ENCODE data around the gene IGFBP4. TPM values are rescaled to one million over a fixed set of nuclear protein-coding genes. Genes with fewer than 3 reads are reported as not detected.

The IGFBP4 gene
- total RNA-seq, 1 donor from 2014 or later: 505 TPM

DNA sequence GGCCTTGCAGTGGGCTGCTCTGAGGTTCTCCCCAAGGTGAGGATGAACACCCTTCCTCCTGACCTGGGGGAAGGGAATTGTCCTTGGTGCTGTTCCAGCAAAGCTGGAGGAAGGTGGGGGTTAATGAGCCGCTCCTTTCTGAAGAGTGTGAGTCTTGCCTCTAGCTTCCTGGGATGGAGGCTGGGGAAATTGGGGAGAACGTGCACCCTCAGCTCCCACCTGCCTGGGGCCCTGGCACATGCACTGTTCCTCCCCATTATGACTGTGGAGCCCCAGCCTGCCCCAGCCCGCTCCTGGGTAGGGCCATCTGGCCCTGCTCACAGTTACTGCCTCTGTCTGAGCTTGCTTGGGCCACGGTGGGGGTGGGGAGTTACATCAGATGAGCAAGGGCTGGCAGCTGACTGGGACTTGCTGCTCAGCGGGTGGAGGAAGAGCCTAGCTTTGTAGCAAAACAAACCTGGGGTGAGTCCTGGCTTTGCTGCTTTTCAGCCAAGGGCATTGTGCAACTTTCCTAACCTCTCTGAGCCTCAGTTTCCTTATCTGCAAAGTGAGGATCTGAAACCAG is 47.1 kb downstream of the IGFBP4 start:
- DNase-seq (ENCODE audit: low spot score): peak; percentile 93

- DNase-seq (ENCODE audit: low spot score): no peak
Observed at GRCh38 chr17:40490982-40491381, 47.7 kb downstream of the IGFBP4 start.

- peak; percentile 69 for DNase-seq (ENCODE audit: low spot score)
Observed at GRCh38 chr17:40491486-40491885, 48.2 kb downstream of the IGFBP4 start.

DNA sequence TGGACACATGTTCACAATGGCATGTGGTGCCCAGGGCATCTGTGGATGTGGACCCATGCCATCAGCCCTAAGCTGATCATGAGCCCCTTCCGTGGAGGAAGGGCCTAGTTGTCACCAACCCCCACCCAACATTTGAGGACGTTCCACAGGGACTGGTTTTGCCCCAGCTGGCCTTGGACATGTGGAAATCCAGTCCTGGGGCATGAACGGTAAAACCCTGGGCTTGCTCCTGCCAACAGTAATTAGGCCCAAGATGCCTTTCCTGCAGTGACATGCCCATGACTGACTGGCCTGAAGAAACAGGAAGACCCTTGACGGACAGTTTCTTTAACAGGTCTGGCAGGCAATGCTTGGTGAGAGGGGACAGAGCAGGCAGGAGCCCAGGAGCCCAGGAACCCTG is 50.4 kb downstream of the IGFBP4 start:
- peak; percentile 74 for DNase-seq (ENCODE audit: low spot score)

GRCh38 chr17:40495140-40495539 is 51.9 kb downstream of the IGFBP4 start:
- DNase-seq (ENCODE audit: low spot score): no peak

GRCh38 chr17:40496170-40496569 is 52.9 kb downstream of the IGFBP4 start:
- DNase-seq (ENCODE audit: low spot score): no peak

DNA sequence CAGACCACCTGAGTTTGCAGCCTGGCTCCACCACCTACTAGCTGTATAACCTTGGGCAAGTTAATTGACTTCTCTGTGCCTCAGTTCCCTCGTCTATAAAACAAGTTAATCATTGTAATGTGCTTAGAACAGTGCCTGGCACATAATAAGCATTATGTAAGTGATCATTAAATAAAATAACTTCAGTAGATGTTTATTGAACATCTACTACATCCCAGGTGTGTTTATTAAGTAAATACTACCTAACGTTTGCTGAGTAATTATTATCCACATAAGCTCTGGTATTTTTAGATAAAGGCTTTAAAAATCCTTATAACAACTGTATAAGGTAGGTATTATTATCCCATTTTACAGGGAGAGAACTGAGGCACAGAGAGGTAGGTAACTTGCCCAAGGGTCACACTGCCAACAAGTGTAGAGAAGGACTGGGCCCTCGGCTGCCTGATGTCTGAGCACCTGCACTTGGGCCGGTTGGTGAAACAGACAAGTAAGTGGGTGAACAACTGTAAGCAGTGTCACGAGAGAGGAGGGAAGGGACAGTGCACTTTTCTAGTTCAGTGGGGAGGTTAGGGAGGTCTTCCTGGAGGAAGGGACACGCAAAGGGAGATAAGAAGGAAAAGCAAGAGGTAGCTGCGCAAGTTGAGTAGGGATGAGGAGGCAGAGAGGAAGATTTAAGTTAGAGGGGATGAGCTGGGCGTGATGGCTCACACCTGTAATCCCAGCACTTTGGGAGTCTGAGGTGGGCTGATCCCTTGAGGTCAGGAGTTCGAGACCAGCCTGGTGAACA is 53.6 kb downstream of the IGFBP4 start:
- no peak for DNase-seq (ENCODE audit: low spot score)

DNA sequence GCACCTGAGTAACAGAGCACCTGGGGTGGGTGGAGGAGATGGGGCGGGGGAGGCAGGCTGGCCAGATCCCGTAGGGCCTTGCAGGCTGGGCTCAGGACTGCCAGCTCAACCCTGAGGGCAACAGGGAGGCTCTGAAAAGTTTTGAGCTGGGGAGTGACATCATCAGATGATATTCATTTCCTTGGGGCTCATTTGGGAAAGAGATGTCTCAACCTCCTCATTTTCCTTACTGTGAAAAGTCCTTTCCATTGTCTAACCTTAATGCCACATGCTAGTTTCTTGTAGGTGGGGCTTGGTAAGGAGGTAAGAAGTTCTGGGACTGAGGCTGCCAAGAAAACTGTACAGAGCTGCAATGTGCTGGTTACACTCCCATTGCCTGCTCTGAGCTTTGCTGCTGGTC is 54.4 kb downstream of the IGFBP4 start:
- no peak for DNase-seq (ENCODE audit: low spot score)

DNA sequence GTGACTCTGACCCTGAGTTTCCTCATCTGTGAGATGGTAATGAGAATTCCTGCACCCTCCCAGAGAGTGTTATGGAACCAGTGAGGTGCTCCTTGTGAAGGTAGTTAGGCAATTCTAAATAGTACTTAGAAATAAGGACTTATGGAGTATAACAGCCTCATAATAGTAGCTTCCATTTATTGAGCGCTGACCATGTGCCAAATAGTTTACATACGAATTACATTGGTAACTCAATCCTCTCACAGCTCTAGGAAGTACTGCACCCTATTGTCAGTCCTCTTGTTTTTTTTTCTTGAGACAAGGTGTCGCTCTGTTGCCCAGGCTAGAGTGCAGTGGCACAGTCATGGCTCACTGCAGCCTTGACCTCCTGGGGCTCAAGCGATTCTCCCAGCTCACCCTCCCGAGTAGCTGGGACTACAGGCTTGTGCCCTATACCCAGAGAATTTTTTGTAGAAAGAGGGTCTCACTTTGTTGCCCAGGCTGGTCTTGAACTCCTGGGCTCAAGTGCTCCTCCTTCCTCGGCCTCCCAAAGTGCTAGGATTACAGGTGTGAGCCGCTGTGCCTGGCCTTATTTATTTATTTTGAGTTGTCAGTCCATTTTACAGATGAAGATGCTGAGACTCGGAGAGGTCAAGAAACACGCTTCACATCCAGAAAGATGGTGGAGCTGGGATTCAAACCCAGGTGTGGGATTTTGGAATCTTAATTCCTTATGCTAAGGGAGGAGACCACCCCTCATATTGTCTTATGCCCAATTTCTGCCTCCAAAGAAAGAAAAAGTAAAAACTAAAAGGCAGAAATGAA is 55.2 kb downstream of the IGFBP4 start:
- DNase-seq (ENCODE audit: low spot score): no peak

DNA sequence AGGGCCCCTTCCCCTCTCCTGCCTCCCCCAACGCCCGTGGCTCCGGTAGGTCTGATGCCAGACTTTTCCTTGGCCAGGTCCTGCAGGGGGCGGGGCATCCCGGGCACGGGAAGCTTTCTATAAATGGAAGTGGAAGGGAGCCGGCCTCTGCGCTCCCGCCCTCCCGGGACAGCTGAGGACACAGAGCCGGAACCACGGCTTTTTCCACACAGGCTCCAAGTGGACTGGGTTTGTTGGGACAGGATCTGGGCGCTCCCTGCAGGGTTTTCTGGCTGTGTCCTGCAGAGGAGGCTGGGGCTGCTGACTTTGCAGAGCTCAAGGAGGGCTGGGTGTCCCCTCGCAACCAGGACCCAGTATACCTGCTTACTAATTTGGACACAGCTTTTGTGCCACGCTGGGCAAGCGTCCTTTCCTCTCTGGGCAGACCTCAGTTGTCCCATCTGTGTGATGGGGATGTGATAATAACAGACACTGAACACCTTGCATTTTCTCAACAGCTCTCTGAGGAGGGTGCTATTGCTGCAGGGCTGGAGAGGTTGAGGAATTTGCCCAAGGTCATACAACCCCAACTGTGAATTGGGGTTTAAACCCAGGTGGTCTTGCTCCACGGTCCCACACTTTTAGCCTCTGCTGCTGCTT is 56.4 kb downstream of the IGFBP4 start:
- DNase-seq (ENCODE audit: low spot score): peak; percentile 92

DNA sequence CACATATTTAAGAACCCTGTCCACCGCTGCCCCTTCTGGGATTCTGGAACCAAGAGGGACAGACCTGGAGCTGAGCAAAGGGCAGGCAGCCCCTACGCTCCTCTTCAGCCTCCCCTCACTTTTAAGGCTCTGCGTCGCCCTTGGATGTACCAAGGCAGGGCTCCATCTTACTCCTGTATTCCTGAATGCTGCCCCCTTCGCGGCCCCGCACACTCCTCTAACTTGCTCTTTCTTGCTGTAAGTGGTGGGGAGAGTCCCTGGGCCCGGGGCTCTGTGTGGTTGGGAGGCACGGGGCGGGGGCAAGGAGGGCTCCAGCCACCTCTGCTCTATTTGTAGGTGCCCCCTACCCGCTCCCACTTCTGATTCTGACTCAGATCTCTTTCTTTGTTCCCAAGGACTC is 56.9 kb downstream of the IGFBP4 start:
- DNase-seq (ENCODE audit: low spot score): no peak

DNA sequence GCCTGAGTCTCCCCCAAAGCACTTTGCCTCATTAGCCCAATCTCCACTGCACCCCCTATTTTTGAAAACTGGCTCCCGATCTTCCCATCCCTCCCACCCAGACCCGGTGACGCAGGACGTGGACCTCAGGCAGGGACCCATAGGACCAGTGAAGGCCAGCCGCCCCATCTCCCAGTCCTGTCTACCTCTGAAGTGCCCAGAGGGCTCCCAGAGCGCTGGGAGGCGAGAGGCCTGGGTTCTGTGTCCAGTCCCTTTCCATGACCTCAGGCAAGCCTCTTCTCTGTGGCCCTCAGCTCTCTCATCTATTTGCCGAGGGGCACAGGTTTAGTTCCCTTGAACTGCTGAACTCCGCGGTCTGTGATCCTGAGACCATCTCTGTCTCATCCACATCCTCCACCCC is 57.5 kb downstream of the IGFBP4 start:
- DNase-seq (ENCODE audit: low spot score): no peak

DNA sequence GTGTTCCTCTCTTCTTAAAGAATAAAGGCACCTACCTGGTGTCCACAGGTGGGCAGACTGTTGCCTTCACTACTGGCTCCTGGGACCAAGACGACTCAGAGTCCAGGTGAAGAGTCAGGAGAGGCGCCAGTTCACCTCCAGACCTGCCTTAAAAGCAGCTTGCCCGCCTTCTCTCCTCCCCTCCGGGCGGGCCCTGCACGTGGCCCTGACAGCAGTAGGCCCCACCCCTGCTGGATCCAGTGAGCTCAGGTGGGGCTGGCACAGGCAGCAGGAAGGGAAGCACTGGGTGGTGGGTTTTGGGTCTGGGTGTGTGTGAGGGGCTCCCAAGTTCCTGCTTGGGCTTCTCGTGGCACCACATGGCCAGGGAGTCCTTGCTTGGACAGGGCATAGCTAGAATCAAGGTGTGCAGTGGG is 58.3 kb downstream of the IGFBP4 start, which contains the start of gene TNS4:
Gene TNS4 (minus strand): TSS at position 125 of the 413 bp plus-strand sequence. CDS start 5,198 bp downstream, outside the sequence.
- DNase-seq (ENCODE audit: low spot score): peak; percentile 85

GRCh38 chr17:40502716-40503115 is 59.5 kb downstream of the IGFBP4 start:
- DNase-seq (ENCODE audit: low spot score): no peak

GRCh38 chr17:40503154-40503553 is 59.9 kb downstream of the IGFBP4 start:
- no peak for DNase-seq (ENCODE audit: low spot score)

DNA sequence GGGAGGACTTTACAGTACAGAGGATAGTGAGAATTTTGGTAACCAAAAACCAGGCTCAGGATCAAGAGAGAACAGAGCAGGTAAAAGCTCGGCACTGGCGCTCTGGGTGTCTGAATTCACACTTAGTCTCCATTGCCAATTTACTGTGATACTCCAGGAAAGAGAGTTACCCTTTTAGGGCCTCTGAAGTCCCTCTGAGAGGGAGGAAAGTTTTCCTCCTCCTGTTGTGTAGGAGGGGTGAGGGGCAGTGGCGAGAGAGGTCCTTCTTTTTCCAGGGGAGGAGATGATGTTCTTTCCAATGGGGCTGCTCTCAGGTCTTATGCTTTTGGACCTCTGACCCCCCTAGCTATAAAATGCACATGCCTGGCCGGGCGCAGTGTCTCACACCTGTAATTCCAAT is 63.5 kb downstream of the IGFBP4 start:
- no peak for DNase-seq (ENCODE audit: low spot score)

Other genes with a start within 250 kb of the IGFBP4 start
- gene WIPF2, start 224.1 kb upstream of the IGFBP4 start, total RNA-seq: 39.6 TPM
- 3.1 TPM for gene CDC6, start 155.6 kb upstream of the IGFBP4 start, total RNA-seq
- 34.9 TPM for gene RARA, start 134.3 kb upstream of the IGFBP4 start, total RNA-seq
- gene GJD3, start 78.7 kb upstream of the IGFBP4 start, total RNA-seq: 2.0 TPM
- 2.9 TPM for gene TOP2A, start 25.6 kb upstream of the IGFBP4 start, total RNA-seq
- 53.1 TPM for gene TNS4, start 58.2 kb downstream of the IGFBP4 start, total RNA-seq
- 0.57 TPM for gene CCR7, start 122.0 kb downstream of the IGFBP4 start, total RNA-seq
- gene SMARCE1, start 204.4 kb downstream of the IGFBP4 start, total RNA-seq: 117 TPM
- gene KRT222, start 221.7 kb downstream of the IGFBP4 start, total RNA-seq: 3.6 TPM

Measured in ureter (tissue), 1 donor.